Measurements from ENCODE around the gene ZNF451. TPM values are rescaled to one million over a fixed set of nuclear protein-coding genes. Genes with fewer than 3 reads are reported as not detected.

Gene ZNF451
- total and polyA plus RNA-seq, 2 donors (not counting 3 experiments of a cell fraction or from before 2014, with no cell fraction given) = 9.9 to 64.4 TPM

GRCh38 chr6:57143690-57144089 is 53.7 kb downstream of the ZNF451 start:
- FAIRE-seq (peak; percentile 28), DNase-seq (ENCODE audit: low read depth, low spot score) (no peak)
- TF ChIP-seq FOS (IDR thresholded peaks at IDR 0.05; ENCODE audit: borderline replicate concordance, insufficient read depth, low read length) (no peak), JUN (IDR thresholded peaks at IDR 0.05; ENCODE audit: borderline replicate concordance, insufficient read depth, insufficient read length, low read depth) (no peak), MYC (IDR thresholded peaks at IDR 0.05; ENCODE audit: low read depth, low read length) (no peak), GATA2 (IDR thresholded peaks at IDR 0.05; ENCODE audit: insufficient read depth, insufficient read length, low read depth, low read length) (no peak), POLR2AphosphoS5 (IDR thresholded peaks at IDR 0.05; ENCODE audit: insufficient read depth, low read depth, low read length) (no peak), POLR2A (IDR thresholded peaks at IDR 0.05; ENCODE audit: low read depth, low read length) (no peak), CTCF (IDR thresholded peaks at IDR 0.05; ENCODE audit: extremely low read depth in 1 of 2, insufficient read depth in 1 of 2, low read depth in 1 of 2, low read length in 2 of 2) (no peak), EZH2 (IDR thresholded peaks at IDR 0.05; ENCODE audit: borderline replicate concordance, low read depth, low read length, severe bottlenecking) (no peak), MAX (IDR thresholded peaks at IDR 0.05; ENCODE audit: insufficient read depth, insufficient read length) (no peak)
- H3K79me2 ChIP-seq (ENCODE audit: control insufficient read depth, insufficient read depth, low read length) = no peaks in the 10 kb centered on the region
- no peak overlapping the region for H3K4me2 ChIP-seq (ENCODE audit: insufficient read depth, low read length)
- H3K27me3 ChIP-seq (ENCODE audit: control insufficient read depth in 2 of 2, insufficient read depth in 2 of 2, low read length in 2 of 2) = no peaks in the 10 kb centered on the region
- H2AFZ ChIP-seq (ENCODE audit: low read depth, low read length) = no peak overlapping the region
- H3K4me1 ChIP-seq (ENCODE audit: control insufficient read depth, extremely low read depth, insufficient read depth, low read length) = no peaks in the 10 kb centered on the region
- no TSS peak for BruUV-seq (replicated peaks)
- no peak overlapping the region for H3K9ac ChIP-seq (replicated peaks; ENCODE audit: extremely low read depth, insufficient read depth, low read length)
- H3K4me3 ChIP-seq (replicated peaks in 1 of 3; ENCODE audit: insufficient read depth in 1 of 3, low read depth in 1 of 3, low read length in 3 of 3) = no peak overlapping the region
- H4K20me1 ChIP-seq (replicated peaks; ENCODE audit: control insufficient read depth, extremely low read depth, insufficient read depth, low read length) = no peaks in the 10 kb centered on the region
- H3K9me1 ChIP-seq (replicated peaks; ENCODE audit: control insufficient read depth, extremely low read depth, insufficient read depth, low read length) = no peaks in the 10 kb centered on the region
- H3K36me3 ChIP-seq (ENCODE audit: control insufficient read depth in 2 of 2, extremely low read depth in 1 of 2, insufficient read depth in 2 of 2, low read length in 2 of 2) = peaks cover 3 to 9% of the 10 kb centered on the region in 2 experiments
- ChIA-PET POLR2A (no interaction called here), CTCF (interaction anchor here (1.0 to 1.3 kb wide), 3 partner anchors 11 to 183 kb away, joined by 3 read pairs; no protein-coding TSS in a partner anchor)
- intact Hi-C loops (cut with micrococcal nuclease) = no loop called here
- no peaks in the 10 kb centered on the region for H3K9me3 ChIP-seq (replicated peaks; ENCODE audit: control insufficient read depth, insufficient read depth, low read length)
- H3K27ac ChIP-seq (ENCODE audit: insufficient read depth, low read depth, low read length) = no peak overlapping the region
- dilution Hi-C loops (cut with MboI; ENCODE audit: extremely low pct_ligation_motif_present, low sequenced_read_pairs) = no loop called here
